Smooth muscle cell (in vitro differentiated cells): ENCODE data around the gene FBLN2. TPM values are rescaled to one million over a fixed set of nuclear protein-coding genes. Genes with fewer than 3 reads are reported as not detected.

Experiments
- DNase-seq: peaks from one replicate; lab custom pipeline; 2025; ENCODE audit not compliant: unreplicated experiment; lab: John Stamatoyannopoulos, UW
- H2AFZ ChIP-seq: fragments of 200-600 bp; sonication (generic); 2 replicates; pipeline ENCODE4 v1.6.0; 2016; ENCODE audit warnings: antibody characterized with exemption, low read depth, mild to moderate bottlenecking
- H3F3A ChIP-seq: fragments of 200-600 bp; sonication (generic); 2 replicates; pipeline ENCODE4 v1.6.0; 2017; ENCODE audit warnings: antibody characterized with exemption, low read depth
- H3K27ac ChIP-seq: fragments of 200-600 bp; sonication (generic); 2 replicates; pipeline ENCODE4 v1.5.1; 2016; ENCODE audit warnings: low read depth, mild to moderate bottlenecking
- H3K27me3 ChIP-seq: fragments of 200-600 bp; sonication (generic); 2 replicates; pipeline ENCODE4 v1.6.1; 2016; ENCODE audit warnings: low read depth, mild to moderate bottlenecking
- H3K36me3 ChIP-seq: fragments of 200-600 bp; sonication (generic); 2 replicates; pipeline ENCODE4 v1.5.1; 2016; ENCODE audit warnings: low read depth
- H3K4me1 ChIP-seq: fragments of 200-600 bp; sonication (generic); 2 replicates; pipeline ENCODE4 v1.5.1; 2016; ENCODE audit warnings: low read depth
- H3K4me2 ChIP-seq: fragments of 200-600 bp; sonication (generic); 2 replicates; pipeline ENCODE4 v1.6.0; 2016; ENCODE audit warnings: mild to moderate bottlenecking
- H3K4me3 ChIP-seq: fragments of 200-600 bp; sonication (generic); 2 replicates; pipeline ENCODE4 v1.5.1; 2016; ENCODE audit warnings: mild to moderate bottlenecking
- H3K79me2 ChIP-seq: fragments of 200-600 bp; sonication (generic); 2 replicates; pipeline ENCODE4 v1.6.0; 2016; ENCODE audit warnings: low read depth, mild to moderate bottlenecking
- H3K9ac ChIP-seq: fragments of 200-600 bp; sonication (generic); 2 replicates; pipeline ENCODE4 v1.6.0; 2016; ENCODE audit warnings: low read depth
- H3K9me3 ChIP-seq: fragments of 200-600 bp; sonication (generic); replicated peaks from 2 replicates; pipeline ENCODE4 v1.5.1; 2016; ENCODE audit warnings: low read depth
- H4K20me1 ChIP-seq: fragments of 200-600 bp; sonication (generic); 2 replicates; pipeline ENCODE4 v1.6.0; 2016; ENCODE audit warnings: low read depth
- CTCF ChIP-seq: fragments of 200-600 bp; sonication (generic); IDR thresholded peaks from 2 replicates; pipeline ENCODE4 v1.5.1; 2017; ENCODE audit warnings: borderline replicate concordance, mild to moderate bottlenecking, antibody characterized with exemption; ENCODE audit not compliant: insufficient read depth, poor library complexity, severe bottlenecking
- WGBS: methylation state at CpG from one replicate; pipeline ENCODE4 v1.1.7; 2016; ENCODE audit warnings: low lambda C conversion rate; 5-methylcytosine and 5-hydroxymethylcytosine counted together
- polyA plus RNA-seq: library from polyadenylated mRNA; unstranded; fragments of >200 nt; fragmentation: Nextera tagmentation; extraction: Ambion mirVana; gene quantifications from 2 replicates; pipeline ENCODE4 v1.2.1, GENCODE V29; 2016
- total RNA-seq: library from RNA; depleted of rRNA; stranded (reverse); fragments of >200 nt; gene quantifications from 2 replicates; pipeline ENCODE4 v1.2.3, GENCODE V29; 2014

FBLN2 gene
- total and polyA plus RNA-seq, 2 experiments from 2014 or later = 159 to 390 TPM

GRCh38 chr3:13590841-13591520, 42.1 kb downstream of the FBLN2 start:
- WGBS = 97% methylated on average over 3 of the region's 3 CpGs
- H3K36me3 ChIP-seq = no peaks in the 10 kb centered on the region
- H3K4me2 ChIP-seq = no peak overlapping the region
- no peaks in the 10 kb centered on the region for H3K27me3 ChIP-seq
- peaks cover 38% of the 10 kb centered on the region for H3K79me2 ChIP-seq
- peaks cover 73% of the 10 kb centered on the region for H4K20me1 ChIP-seq
- TF ChIP-seq CTCF = no peak
- H3K4me3 ChIP-seq = no peak overlapping the region
- H3K27ac ChIP-seq = no peak overlapping the region
- H3K4me1 ChIP-seq = peaks cover 14% of the 10 kb centered on the region
- H3F3A ChIP-seq = peaks cover 11% of the 10 kb centered on the region
- no peak for DNase-seq
- no peaks in the 10 kb centered on the region for H3K9me3 ChIP-seq
- no peak overlapping the region for H2AFZ ChIP-seq
- H3K9ac ChIP-seq = no peak overlapping the region

GRCh38 chr3:13593615-13594014, 44.7 kb downstream of the FBLN2 start:
- no peaks in the 10 kb centered on the region for H3K4me1 ChIP-seq
- DNase-seq = no peak
- no peaks in the 10 kb centered on the region for H3K9me3 ChIP-seq
- no peaks in the 10 kb centered on the region for H3K27me3 ChIP-seq
- H3K4me3 ChIP-seq = no peak overlapping the region
- 61% methylated on average over 8 of the region's 10 CpGs for WGBS
- TF ChIP-seq CTCF = no peak
- peaks cover 69% of the 10 kb centered on the region for H4K20me1 ChIP-seq
- no peak overlapping the region for H2AFZ ChIP-seq
- no peak overlapping the region for H3K9ac ChIP-seq
- no peak overlapping the region for H3K4me2 ChIP-seq
- H3K27ac ChIP-seq = no peak overlapping the region
- H3K36me3 ChIP-seq = no peaks in the 10 kb centered on the region
- peaks cover 53% of the 10 kb centered on the region for H3K79me2 ChIP-seq
- peaks cover 6% of the 10 kb centered on the region for H3F3A ChIP-seq

- H3K4me2 ChIP-seq = no peak overlapping the region
- no peaks in the 10 kb centered on the region for H3K27me3 ChIP-seq
- H3K4me1 ChIP-seq = no peaks in the 10 kb centered on the region
- H2AFZ ChIP-seq = no peak overlapping the region
- peaks cover 6% of the 10 kb centered on the region for H3F3A ChIP-seq
- H3K36me3 ChIP-seq = no peaks in the 10 kb centered on the region
- H3K4me3 ChIP-seq = no peak overlapping the region
- no peak overlapping the region for H3K27ac ChIP-seq
- no peak overlapping the region for H3K9ac ChIP-seq
- H3K79me2 ChIP-seq = peaks cover 53% of the 10 kb centered on the region
- DNase-seq = no peak
- 90% methylated on average over 8 of the region's 8 CpGs for whole genome bisulfite sequencing
- no peaks in the 10 kb centered on the region for H3K9me3 ChIP-seq
- peaks cover 74% of the 10 kb centered on the region for H4K20me1 ChIP-seq
- TF ChIP-seq CTCF = no peak
Observed at GRCh38 chr3:13594146-13594545, 45.2 kb downstream of the FBLN2 start.

- Histone ChIP-seq H3K4me2 (no peak overlapping the region), H3K4me3 (no peak overlapping the region), H3K27me3 (no peaks in the 10 kb centered on the region), H3K9ac (no peak overlapping the region), H3K9me3 (no peaks in the 10 kb centered on the region), H3K36me3 (no peaks in the 10 kb centered on the region), H3K27ac (no peak overlapping the region), H3F3A (peaks cover 6% of the 10 kb centered on the region), H3K79me2 (peaks cover 53% of the 10 kb centered on the region), H4K20me1 (peaks cover 79% of the 10 kb centered on the region), H2AFZ (no peak overlapping the region), H3K4me1 (no peaks in the 10 kb centered on the region)
- no peak for DNase-seq
- no peak for TF ChIP-seq CTCF
- WGBS = 72% methylated on average over 10 of the region's 10 CpGs
Observed at GRCh38 chr3:13594991-13595421, 46.1 kb downstream of the FBLN2 start.
